PFSK-1 (cell line): Measurements from ENCODE around the gene INA.

Source experiments
- POLR2AphosphoS5 ChIP-seq: IDR thresholded peaks from 2 replicates; pipeline ENCODE4 v1.6.1; 2012; ENCODE audit warnings: low read depth, mild to moderate bottlenecking, control low read depth, low read length, moderate library complexity
- TAF1 ChIP-seq: IDR thresholded peaks from 2 replicates; pipeline ENCODE4 v1.6.1; 2012; ENCODE audit warnings: low read length, control low read depth, borderline replicate concordance; ENCODE audit not compliant: insufficient read depth

- TF ChIP-seq POLR2AphosphoS5 (no peak), TAF1 (no peak)
Measured at GRCh38 chr10:103238506-103239252, 38.3 kb upstream of the INA start.
